PFSK-1 (cell line): ENCODE data around the gene GLT8D2.

Source experiments
- FOXP2 ChIP-seq: optimal IDR thresholded peaks from 2 replicates; pipeline ENCODE3; 2011; ENCODE audit warnings: borderline replicate concordance, control low read depth, inconsistent platforms; ENCODE audit not compliant: insufficient read depth; ENCODE audit errors: extremely low read length, extremely low read depth
- POLR2AphosphoS5 ChIP-seq: IDR thresholded peaks from 2 replicates; pipeline ENCODE4 v1.6.1; 2012; ENCODE audit warnings: low read depth, mild to moderate bottlenecking, control low read depth, low read length, moderate library complexity
- SIN3A ChIP-seq: IDR thresholded peaks from 2 replicates; pipeline ENCODE4 v1.6.1; 2012; ENCODE audit warnings: mild to moderate bottlenecking, low read length, moderate library complexity, borderline replicate concordance; ENCODE audit not compliant: insufficient read depth
- TAF1 ChIP-seq: IDR thresholded peaks from 2 replicates; pipeline ENCODE4 v1.6.1; 2012; ENCODE audit warnings: low read length, control low read depth, borderline replicate concordance; ENCODE audit not compliant: insufficient read depth
- TF ChIP-seq, protein P1 (sequence below), 2 experiments: IDR thresholded peaks; 2 replicates each; pipeline versions ENCODE4 v1.6.1 to v1.8.0; 2011 to 2012; ENCODE audit warnings: low read depth in 2 of 2, low read length in 2 of 2, control low read depth in 1 of 2, inconsistent platforms in 1 of 2, mild to moderate bottlenecking in 1 of 2, moderate library complexity in 1 of 2; ENCODE audit not compliant: insufficient read depth in 1 of 2

GLT8D2 gene

DNA sequence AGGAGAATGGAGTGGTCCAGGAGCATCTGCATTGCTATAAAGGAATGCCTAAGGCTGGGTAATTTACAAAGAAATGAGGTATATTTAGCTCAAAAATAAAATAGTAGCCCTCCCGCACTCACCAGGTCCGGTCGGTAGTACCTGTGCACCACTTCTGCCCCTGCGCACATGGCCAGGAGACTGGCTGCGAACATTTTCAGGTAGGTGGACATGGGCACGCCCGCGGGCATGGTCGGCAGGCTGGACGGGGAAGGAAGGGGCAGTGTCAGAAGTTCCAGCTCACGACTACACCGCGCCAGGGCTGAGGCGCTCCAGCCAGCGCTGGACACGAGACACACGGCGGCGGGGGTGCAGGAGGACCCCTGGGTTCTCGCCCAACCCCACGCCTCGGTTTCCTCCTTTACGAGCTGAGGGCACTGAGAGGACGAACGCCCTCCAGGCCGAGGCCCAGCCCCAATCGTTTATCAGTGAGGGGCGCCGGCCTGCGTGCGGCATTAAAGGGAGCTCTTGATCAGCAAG is 93.4 kb downstream of the GLT8D2 start:
- TF ChIP-seq, protein P1, sequence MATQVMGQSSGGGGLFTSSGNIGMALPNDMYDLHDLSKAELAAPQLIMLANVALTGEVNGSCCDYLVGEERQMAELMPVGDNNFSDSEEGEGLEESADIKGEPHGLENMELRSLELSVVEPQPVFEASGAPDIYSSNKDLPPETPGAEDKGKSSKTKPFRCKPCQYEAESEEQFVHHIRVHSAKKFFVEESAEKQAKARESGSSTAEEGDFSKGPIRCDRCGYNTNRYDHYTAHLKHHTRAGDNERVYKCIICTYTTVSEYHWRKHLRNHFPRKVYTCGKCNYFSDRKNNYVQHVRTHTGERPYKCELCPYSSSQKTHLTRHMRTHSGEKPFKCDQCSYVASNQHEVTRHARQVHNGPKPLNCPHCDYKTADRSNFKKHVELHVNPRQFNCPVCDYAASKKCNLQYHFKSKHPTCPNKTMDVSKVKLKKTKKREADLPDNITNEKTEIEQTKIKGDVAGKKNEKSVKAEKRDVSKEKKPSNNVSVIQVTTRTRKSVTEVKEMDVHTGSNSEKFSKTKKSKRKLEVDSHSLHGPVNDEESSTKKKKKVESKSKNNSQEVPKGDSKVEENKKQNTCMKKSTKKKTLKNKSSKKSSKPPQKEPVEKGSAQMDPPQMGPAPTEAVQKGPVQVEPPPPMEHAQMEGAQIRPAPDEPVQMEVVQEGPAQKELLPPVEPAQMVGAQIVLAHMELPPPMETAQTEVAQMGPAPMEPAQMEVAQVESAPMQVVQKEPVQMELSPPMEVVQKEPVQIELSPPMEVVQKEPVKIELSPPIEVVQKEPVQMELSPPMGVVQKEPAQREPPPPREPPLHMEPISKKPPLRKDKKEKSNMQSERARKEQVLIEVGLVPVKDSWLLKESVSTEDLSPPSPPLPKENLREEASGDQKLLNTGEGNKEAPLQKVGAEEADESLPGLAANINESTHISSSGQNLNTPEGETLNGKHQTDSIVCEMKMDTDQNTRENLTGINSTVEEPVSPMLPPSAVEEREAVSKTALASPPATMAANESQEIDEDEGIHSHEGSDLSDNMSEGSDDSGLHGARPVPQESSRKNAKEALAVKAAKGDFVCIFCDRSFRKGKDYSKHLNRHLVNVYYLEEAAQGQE (IDR thresholded peaks at IDR 0.05; ENCODE audit: insufficient read depth in 1 of 2, low read depth in 2 of 2, low read length in 2 of 2) = no peak
- TF ChIP-seq POLR2AphosphoS5 = no peak; the same call in 1 of the 2 replicates
- no peak for TF ChIP-seq FOXP2
- TF ChIP-seq SIN3A = no peak
- no peak for TF ChIP-seq TAF1

DNA sequence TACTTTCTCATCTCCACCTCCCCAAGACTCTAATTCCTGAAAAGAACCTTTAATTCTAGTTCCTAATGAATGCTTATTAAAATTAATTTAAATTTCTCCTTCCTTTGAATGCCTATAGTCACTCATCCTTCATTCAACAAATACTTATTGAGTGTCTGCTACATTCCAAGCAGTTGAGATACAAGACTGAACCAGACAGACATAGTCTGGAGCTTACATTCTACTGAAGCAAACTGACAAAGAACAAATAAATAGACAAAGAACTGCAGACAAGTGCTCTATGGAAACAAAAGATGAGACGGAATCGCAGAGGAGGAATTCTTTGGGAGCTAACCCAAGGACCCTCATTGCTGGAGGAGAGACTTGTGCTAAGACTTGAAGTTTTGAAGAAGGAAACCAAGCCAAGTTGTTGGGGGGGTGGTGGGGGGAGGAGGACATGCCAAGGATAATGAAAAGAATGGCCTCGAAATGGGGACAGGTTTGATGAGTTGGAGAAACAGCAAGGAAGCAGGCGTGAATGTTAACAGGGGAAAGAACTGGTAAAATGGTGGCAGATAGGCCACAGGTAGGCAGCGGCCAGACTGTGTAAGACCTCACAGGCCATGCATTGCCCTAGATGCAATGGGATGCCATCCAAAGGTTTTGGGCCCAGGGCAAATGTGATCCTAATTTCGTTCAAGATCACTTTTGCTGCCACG is 94.0 kb downstream of the GLT8D2 start:
- no peak for TF ChIP-seq TAF1
- TF ChIP-seq FOXP2 = no peak
- TF ChIP-seq, protein P1 (IDR thresholded peaks at IDR 0.05; ENCODE audit: insufficient read depth in 1 of 2, low read depth in 2 of 2, low read length in 2 of 2) = no peak
- TF ChIP-seq SIN3A = no peak
- no peak for TF ChIP-seq POLR2AphosphoS5

DNA sequence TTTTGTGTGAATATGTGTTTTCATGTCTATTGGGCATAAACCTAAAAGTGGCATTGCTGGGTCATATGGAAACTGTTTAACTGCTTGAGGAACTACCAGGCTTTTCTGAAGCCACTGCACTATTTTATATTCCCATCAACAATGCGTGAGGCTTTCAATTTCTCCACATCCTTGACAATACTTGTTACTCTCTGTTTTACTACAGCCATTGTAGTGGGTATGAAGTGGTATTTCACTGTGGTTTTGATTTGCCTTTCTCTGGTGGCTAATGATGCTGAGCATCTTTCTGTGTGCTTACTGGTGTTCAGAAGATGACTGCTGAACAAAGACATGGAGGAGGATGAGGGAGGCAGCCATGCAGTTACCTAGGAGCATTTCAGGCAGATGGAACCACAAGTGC is 97.5 kb downstream of the GLT8D2 start:
- TF ChIP-seq TAF1 (no peak), POLR2AphosphoS5 (no peak), FOXP2 (no peak), SIN3A (no peak)
- TF ChIP-seq, protein P1 (IDR thresholded peaks at IDR 0.05; ENCODE audit: insufficient read depth in 1 of 2, low read depth in 2 of 2, low read length in 2 of 2) = no peak

DNA sequence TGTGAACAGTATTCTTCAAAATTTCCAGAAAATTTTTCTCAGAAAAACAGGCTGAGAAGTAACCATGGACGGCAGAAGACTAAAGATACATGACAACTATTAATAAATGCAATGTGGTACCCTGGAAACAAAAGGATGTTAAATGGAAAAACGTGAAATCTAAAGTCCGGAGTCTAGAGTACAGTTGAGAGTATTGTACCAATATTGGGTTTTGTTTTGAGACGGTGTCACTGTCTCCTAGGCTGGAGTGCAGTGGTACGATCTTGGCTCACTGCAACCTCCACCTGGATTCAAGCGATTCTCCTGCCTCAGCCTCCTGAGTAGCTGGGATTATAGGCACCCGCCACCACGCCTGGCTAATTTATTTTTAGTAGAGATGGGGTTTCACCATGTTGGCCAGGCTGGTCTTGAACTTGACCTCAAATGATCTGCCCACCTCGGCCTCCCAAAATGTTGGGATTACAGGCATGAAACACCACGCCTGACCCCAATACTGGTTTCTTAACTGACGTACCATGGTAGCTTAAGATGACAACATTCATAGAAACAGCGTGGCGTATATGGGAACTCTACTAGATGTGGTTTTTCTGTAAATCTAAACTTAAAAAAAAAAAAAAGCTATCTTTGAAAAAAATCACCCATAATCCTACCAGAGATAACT is 101.1 kb downstream of the GLT8D2 start:
- TF ChIP-seq TAF1 = no peak
- peak; percentile 44; the same call in 1 of the 2 replicates for TF ChIP-seq POLR2AphosphoS5

DNA sequence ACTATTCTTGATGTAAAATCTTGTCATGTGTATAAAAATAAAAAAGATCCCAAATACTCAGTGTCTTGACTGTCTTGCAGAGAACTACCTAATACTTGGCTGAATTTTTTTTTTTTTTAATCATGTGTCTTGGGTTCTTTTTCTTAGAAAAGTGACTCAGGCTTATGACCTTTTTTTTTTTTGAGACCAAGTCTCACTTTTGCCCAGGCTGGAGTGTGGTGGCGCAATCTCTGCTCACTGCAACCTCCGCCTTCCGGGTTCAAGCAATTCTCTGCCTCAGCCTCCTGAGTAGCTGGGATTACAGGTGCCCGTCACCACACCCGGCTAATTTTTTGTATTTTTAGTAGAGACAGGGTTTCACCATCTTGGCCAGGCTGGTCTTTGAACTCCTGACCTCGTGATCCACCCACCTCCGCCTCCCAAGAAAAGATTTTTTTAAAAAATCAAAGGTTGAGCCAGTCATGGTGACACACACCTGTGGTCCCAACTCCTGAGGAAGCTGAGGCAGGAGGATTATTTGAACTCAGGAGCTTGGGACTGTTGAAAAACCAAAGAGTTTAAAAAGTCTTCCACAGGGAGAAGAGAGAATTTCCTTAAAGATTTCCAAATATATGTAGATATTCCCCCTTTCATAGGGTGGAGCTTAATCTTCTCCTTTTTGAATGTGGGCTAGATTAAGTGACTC is 102.0 kb downstream of the GLT8D2 start:
- no peak for TF ChIP-seq POLR2AphosphoS5
- TF ChIP-seq, protein P1 (IDR thresholded peaks at IDR 0.05; ENCODE audit: insufficient read depth in 1 of 2, low read depth in 2 of 2, low read length in 2 of 2) = no peak
- no peak for TF ChIP-seq TAF1
